NCI-H2081 treated with DMSO at 0.1 percent for 48 hours (cell line): Measurements from ENCODE around the gene LETM1.

Source experiments
- DNase-seq: peaks from one replicate; lab custom pipeline; 2025; lab: John Stamatoyannopoulos, UW

The LETM1 gene

GRCh38 chr4:1825326-1825725 lies 30.6 kb downstream of the LETM1 start:
- DNase-seq, result no peak

DNA sequence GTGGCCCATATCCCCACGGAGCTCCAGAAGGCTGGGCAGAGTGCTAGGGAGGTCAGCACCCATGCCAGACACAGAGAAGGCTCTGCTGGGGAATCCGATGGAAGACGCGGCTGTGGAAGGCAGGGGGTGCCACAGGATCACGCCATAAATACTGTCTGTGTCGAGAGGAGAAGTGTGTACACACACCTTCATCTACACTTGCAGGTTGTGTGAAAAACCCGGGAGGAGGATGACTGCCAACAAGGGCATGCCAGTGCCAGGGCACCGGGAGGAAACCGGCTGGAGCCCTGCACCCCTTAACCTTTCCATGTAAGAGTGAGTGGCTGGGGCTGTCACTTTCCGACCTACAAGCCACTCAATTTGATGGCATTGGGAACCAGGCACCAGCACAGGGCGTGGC lies 31.2 kb downstream of the LETM1 start:
- no peak for DNase-seq

DNA sequence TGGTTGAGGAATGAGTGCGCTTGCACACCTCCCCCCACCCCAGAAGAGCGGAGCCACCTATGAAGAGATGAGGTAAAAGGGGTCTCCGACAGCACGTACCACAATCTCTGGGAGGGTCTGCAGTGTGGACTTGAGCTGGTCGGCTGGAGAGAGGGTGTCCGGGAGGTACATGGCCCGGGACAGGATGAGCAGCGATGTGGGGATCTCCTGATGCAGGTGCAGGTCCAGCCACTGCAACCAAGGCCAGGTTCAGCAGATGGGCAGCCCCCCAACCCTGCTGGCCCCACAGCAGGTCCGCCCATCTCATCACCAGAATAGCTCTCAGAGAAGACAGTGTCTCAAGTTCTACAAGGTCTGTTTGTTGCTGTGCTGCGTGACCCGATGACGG lies 32.4 kb downstream of the LETM1 start:
- DNase-seq, result no peak

DNA sequence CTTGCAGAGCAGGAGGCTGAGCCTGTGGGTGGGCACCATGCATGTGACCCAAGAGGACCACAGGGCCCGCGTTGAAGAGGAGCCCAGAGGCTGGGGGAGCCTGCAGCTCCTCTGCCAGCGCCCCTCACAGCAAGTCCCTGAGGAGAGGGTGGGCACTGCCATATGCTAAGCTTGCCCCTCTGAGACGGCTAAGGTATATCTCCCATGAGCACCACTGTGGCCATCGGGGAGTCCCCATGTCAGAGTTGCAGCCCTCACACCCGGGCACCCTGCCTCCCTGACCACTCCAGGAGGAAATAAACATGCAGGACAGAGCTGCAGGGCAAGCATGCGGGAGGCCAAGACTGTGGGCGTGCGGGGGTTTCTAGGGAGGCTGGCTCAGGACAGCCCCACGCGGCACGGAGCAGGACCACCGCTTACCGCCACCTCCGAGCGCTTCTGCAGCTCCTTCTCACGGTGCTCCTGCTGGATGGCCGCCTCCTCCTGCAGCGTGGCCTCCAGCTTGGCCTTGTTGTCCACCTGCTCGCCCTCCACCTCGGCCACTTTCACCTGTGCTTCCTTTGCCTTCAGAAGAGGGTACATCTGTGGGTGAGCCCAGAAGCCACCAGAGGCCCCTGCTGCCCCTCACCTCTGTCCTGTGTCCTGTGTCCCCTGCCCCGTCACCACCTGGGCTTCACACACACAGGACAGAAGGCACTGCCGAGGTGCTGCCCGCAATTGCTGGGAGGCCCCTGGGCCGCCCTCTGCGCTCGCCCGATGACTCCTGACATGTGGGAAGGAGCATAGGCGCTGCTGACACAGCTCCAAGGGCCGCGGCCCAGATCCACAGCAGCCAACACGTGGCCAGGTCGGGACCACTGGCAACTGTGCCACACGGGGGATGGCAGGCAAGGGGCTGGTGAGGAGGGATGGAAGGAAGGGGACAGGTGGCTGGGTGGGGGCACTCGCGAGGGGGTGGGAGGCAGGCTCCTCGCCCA lies 33.1 kb downstream of the LETM1 start:
- DNase-seq, result no peak

- DNase-seq, result no peak
Measured at GRCh38 chr4:1821679-1822567, 34.0 kb downstream of the LETM1 start.

- no peak for DNase-seq
Measured at GRCh38 chr4:1819816-1820215, 36.1 kb downstream of the LETM1 start.

DNA sequence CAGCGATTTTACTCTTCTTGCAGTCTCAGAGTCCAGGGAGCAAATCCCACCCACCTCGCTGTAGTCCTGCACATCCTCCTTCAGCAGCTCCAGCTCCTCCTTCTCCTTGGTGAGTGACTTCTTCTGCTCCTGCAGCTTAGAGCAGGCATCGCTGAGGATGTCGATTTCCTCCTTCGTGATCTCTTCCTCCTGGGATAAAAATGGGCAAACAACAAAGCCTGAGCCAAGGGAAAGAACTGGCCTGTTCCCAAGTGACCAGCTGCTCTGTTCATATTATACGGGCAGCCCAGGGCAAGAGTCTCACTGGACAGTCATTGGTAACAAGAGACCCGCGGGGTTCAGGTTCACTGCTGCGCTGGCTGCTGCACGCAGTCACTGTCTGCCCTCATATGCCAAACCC lies 36.7 kb downstream of the LETM1 start:
- DNase-seq, result no peak

GRCh38 chr4:1815997-1816860 lies 39.7 kb downstream of the LETM1 start:
- DNase-seq, result no peak

DNA sequence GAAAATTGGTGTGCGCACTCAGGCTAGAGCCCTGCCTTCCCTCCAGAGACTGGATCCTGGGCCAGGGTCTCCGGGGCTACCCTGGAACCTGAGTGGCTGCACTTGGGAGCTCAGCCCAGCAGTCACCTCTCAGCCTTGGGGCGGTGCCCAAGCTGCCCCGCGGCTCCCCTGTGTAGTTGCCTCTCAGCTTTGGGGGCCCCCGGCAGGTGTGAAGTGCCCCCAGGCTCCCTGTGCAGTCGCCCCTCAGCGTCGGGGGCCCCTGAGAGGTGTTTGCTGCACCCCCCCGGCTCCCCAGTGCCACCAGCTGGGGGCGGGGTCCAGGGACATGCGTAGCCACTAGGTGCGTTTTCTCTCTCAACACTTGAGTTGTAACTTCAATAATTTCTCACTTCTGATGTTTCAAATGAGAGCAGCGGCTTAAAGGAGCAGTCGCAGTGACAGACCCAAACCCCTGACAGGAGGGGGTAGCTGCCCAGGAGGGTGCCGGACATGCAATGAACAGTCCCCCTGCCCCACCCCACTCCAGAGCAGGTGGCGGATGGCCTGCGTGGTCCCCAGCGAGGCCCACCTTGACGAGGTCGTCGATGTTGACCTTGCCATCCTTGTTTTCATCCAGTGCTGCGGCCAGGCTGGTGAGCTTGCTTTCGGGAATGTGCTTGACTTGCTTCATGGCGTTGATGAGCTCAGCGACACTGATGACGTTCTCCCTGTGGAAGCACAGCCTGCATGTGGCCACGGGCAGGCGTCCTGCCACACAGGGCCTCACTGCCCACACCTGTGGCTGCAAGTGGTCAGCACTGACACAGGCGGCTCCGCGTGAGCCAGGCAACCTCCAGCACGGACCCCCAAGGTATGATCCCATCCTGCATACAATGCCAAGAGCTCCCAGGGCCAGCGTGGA lies 40.6 kb downstream of the LETM1 start:
- no peak for DNase-seq

DNA sequence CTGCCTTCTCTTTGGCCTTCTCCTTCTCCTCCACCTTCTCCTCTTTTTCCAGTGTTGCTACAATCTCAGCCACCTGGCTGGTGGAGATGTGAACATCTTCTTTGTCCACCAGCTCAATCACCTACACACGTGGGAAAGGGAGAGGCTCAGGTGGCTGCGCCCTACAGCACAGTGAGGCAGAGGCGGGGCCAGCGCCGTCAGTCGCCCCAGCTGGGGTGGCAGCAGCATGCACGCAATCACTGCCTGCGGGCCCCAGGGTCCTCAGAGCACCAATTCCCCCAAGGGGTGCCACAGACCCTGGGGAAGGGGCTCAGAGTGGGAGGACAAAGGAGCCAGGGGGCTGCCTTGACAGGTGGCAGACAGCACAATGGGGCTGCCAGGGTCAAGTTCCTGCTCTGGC lies 41.5 kb downstream of the LETM1 start:
- no peak for DNase-seq

DNA sequence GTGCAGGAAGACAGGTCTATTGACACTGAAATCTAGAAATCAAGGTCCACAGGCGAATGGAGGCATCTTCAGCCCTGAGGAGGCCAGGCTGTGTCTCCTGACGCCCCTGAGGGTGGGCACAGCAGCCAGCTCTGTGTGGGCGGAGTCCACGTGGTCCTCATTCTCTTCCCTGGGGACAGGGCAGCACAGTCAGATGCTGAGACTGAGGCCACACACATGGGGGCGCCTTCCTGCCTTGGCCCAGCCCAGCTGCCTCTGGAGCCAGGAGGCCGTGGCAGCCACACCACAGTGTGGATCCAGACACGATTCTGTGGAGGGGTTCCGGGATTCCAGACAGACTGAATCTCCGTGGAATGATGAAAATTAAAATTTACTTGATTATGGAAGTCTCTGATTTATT lies 42.0 kb downstream of the LETM1 start:
- no peak for DNase-seq

GRCh38 chr4:1813231-1813630 lies 42.7 kb downstream of the LETM1 start:
- DNase-seq, result no peak

GRCh38 chr4:1812720-1813119 lies 43.2 kb downstream of the LETM1 start:
- no peak for DNase-seq

DNA sequence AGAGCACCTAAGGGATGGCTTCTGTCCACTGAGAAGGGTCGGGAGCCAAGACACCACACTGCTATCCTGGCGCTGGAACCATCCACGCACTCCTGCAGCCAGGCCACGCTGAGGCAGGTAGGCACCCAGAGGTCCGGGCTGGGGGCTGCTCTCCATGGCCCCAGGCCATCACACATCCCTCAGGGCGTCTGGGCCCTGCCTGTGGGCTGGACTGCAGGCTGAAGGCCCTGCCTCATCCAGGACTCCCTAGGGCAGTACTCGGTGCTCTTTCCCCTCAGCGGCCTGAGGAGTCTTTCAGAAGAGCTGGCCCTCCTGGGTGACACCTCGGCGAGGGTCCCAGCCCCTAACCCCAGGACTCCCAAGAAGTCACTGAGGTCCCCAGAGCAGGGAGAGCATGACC lies 45.2 kb downstream of the LETM1 start:
- DNase-seq, result no peak

- no peak for DNase-seq
Measured at GRCh38 chr4:1809754-1810502, 46.0 kb downstream of the LETM1 start.

DNA sequence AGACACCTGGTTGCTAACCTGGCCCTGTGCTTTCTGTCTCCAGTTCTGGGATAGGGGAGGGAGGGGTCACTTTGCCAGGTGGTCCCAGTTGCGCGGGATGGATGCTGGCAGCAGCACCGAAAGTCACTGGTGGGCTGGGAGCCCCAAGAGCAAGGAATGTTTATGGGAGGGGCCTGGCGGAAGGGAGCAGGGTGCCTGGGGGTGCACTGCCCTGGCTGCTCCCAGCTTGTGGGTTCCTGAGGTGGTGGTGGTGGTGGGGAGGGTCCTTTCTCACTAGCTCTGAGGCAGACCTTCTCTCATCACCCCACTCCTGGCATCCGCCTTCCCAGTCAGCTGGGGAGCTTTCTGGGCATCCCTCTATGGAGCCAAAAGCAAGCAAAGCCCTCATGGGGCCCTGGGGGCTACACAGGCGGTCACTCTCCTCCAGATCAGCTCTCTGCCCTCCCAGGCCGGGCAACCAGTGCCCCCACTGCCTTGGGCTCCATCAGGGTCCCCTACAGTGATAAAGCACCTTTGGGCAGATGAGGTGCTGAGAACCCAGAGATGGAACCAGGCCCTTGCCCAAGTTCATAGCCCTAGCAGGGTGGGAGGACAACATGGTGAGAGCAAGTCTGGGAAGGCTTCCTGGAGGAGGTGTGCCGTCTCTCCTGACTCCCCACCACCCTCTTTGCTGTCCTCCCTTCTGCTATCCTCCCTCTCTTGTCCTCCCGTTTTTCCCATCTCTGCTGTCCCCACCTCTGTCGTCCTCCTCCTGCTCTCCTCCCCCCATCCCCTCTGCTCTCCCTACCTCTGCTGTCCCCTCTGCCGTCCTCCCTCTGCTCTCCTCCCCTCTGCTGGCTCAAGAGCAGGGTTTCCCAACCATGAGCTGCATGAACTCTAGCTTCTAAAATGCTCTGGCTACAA lies 46.9 kb downstream of the LETM1 start:
- no peak for DNase-seq

- DNase-seq, result no peak
Measured at GRCh38 chr4:1808396-1808795, 47.6 kb downstream of the LETM1 start.

- DNase-seq, result no peak
Measured at GRCh38 chr4:1807332-1807777, 48.6 kb downstream of the LETM1 start.
